Skeletal muscle tissue (tissue), 4 donors: ENCODE data around the gene CIART. TPM values are rescaled to one million over a fixed set of nuclear protein-coding genes. Genes with fewer than 3 reads are reported as not detected.

Experiments used
- H3K27ac ChIP-seq: one replicate; pipeline ENCODE4 v1.7.0; 2013; ENCODE audit warnings: mild to moderate bottlenecking, low read depth, low read length, inconsistent platforms
- H3K27me3 ChIP-seq, 3 donors: one replicate each; pipeline ENCODE4 v1.7.0; 2013; ENCODE audit warnings: low read length in 3 of 3; ENCODE audit not compliant: control insufficient read depth in 3 of 3, insufficient read depth in 3 of 3
- H3K36me3 ChIP-seq, 3 donors: one replicate each; pipeline ENCODE4 v1.7.0; 2013; ENCODE audit warnings: low read length in 3 of 3; ENCODE audit not compliant: control insufficient read depth in 3 of 3, insufficient read depth in 3 of 3
- H3K4me1 ChIP-seq, 3 donors: one replicate each; pipeline ENCODE4 v1.7.0; 2013; ENCODE audit warnings: low read length in 3 of 3, mild to moderate bottlenecking in 3 of 3; ENCODE audit not compliant: control insufficient read depth in 3 of 3, insufficient read depth in 3 of 3
- H3K4me3 ChIP-seq, 3 donors: one replicate each; pipeline ENCODE4 v1.7.0; 2013; ENCODE audit warnings: low read length in 3 of 3
- H3K9ac ChIP-seq, 3 donors: one replicate each; pipeline ENCODE4 v1.7.0; 2013; ENCODE audit warnings: low read length in 3 of 3, mild to moderate bottlenecking in 3 of 3, moderate library complexity in 2 of 3, low read depth in 1 of 3
- H3K9me3 ChIP-seq, 3 donors: one replicate each; pipeline ENCODE4 v1.7.0; 2013; ENCODE audit warnings: low read length in 3 of 3; ENCODE audit not compliant: control insufficient read depth in 3 of 3
- total RNA-seq: library from RNA; depleted of rRNA; stranded (reverse); fragments of >200 nt; gene quantifications from one replicate; pipeline ENCODE4 v1.2.3, GENCODE V29; 2014
- donor health status: Osteomylitis.

Gene CIART
- total RNA-seq, 1 donor from 2014 or later: 2.1 TPM

- H3K9ac ChIP-seq: no peak overlapping the region
- no peaks in the 10 kb centered on the region for H3K9me3 ChIP-seq
- peaks cover 14 to 18% (median 15%) of the 10 kb centered on the region in 3 donors for H3K36me3 ChIP-seq
- peaks cover 18 to 30% (median 25%) of the 10 kb centered on the region in 3 donors for H3K4me1 ChIP-seq
- H3K27me3 ChIP-seq: no peaks in the 10 kb centered on the region
- H3K4me3 ChIP-seq: no peak overlapping the region
- no peak overlapping the region for H3K27ac ChIP-seq
Measured at GRCh38 chr1:150261367-150261766, 21.0 kb upstream of the CIART start.

GRCh38 chr1:150262388-150263320 is 19.7 kb upstream of the CIART start:
- peaks cover 13 to 26% (median 20%) of the 10 kb centered on the region in 3 donors for H3K4me1 ChIP-seq
- H3K4me3 ChIP-seq: no peak overlapping the region
- H3K36me3 ChIP-seq: peaks cover 24 to 28% (median 27%) of the 10 kb centered on the region in 3 donors
- H3K27ac ChIP-seq: no peak overlapping the region
- H3K9ac ChIP-seq: peak overlapping the region in 1 of 3 donors; percentile 30
- H3K9me3 ChIP-seq: no peaks in the 10 kb centered on the region
- H3K27me3 ChIP-seq: no peaks in the 10 kb centered on the region

- H3K9ac ChIP-seq: no peak overlapping the region
- H3K27ac ChIP-seq: no peak overlapping the region
- H3K27me3 ChIP-seq: no peaks in the 10 kb centered on the region
- no peaks in the 10 kb centered on the region for H3K9me3 ChIP-seq
- H3K36me3 ChIP-seq: peaks cover 24 to 28% (median 27%) of the 10 kb centered on the region in 3 donors
- no peak overlapping the region for H3K4me3 ChIP-seq
- peaks cover 16 to 28% (median 22%) of the 10 kb centered on the region in 3 donors for H3K4me1 ChIP-seq
Measured at GRCh38 chr1:150263549-150263948, 18.8 kb upstream of the CIART start.

- H3K4me1 ChIP-seq: peaks cover 19 to 26% (median 25%) of the 10 kb centered on the region in 3 donors
- peaks cover 22 to 28% (median 27%) of the 10 kb centered on the region in 3 donors for H3K36me3 ChIP-seq
- no peaks in the 10 kb centered on the region for H3K9me3 ChIP-seq
Measured at GRCh38 chr1:150267896-150268295, 14.5 kb upstream of the CIART start.

GRCh38 chr1:150268340-150268704 is 14.0 kb upstream of the CIART start:
- Histone ChIP-seq H3K9me3 (no peaks in the 10 kb centered on the region), H3K4me3 (peak overlapping the region; percentile 78 to 93 (median 81)), H3K36me3 (peaks cover 22 to 28% (median 27%) of the 10 kb centered on the region in 3 donors), H3K9ac (peak overlapping the region; percentile 91 to 99 (median 95)), H3K27me3 (no peaks in the 10 kb centered on the region), H3K27ac (peak overlapping the region; percentile 95), H3K4me1 (peaks cover 19 to 30% (median 29%) of the 10 kb centered on the region in 3 donors)

More at GRCh38 chr1:150267896-150268295, 14.5 kb upstream of the CIART start:
- Histone ChIP-seq H3K27ac (peak overlapping the region; percentile 95), H3K4me3 (peak overlapping the region; percentile 78 to 93 (median 81)), H3K9ac (peak overlapping the region; percentile 91 to 99 (median 95)), H3K27me3 (no peaks in the 10 kb centered on the region)

GRCh38 chr1:150268705-150269403 is 13.5 kb upstream of the CIART start, which contains the start of gene APH1A:
TSS of gene APH1A (minus strand) at chr1:150269016. CDS start at chr1:150268810, 206 bp downstream.
- Histone ChIP-seq H3K4me1 (peaks cover 19 to 33% (median 29%) of the 10 kb centered on the region in 3 donors), H3K4me3 (peak within 1 kb of the TSS; percentile 78 to 93 (median 81)), H3K27me3 (no peaks in the 10 kb centered on the region), H3K9me3 (no peaks in the 10 kb centered on the region), H3K27ac (peak within 1 kb of the TSS; percentile 95), H3K36me3 (peaks cover 22 to 28% (median 27%) of the 10 kb centered on the region in 3 donors), H3K9ac (peak within 1 kb of the TSS; percentile 91 to 99 (median 95))

GRCh38 chr1:150269451-150269850 is 12.9 kb upstream of the CIART start:
- no peaks in the 10 kb centered on the region for H3K27me3 ChIP-seq
- no peaks in the 10 kb centered on the region for H3K9me3 ChIP-seq
- peaks cover 19 to 35% (median 29%) of the 10 kb centered on the region in 3 donors for H3K4me1 ChIP-seq
- H3K36me3 ChIP-seq: peaks cover 21 to 26% (median 25%) of the 10 kb centered on the region in 3 donors
- H3K4me3 ChIP-seq: peak overlapping the region; percentile 78 to 93 (median 81)
- H3K27ac ChIP-seq: peak overlapping the region; percentile 95
- H3K9ac ChIP-seq: peak overlapping the region; percentile 73 to 99 (median 91)

- H3K27ac ChIP-seq: no peak overlapping the region
Measured at GRCh38 chr1:150271291-150271959, 10.9 kb upstream of the CIART start.

GRCh38 chr1:150273311-150273710 is 9.0 kb upstream of the CIART start:
- peak overlapping the region; percentile 21 for H3K27ac ChIP-seq
- H3K4me3 ChIP-seq: peak overlapping the region in 1 of 3 donors; percentile 69
- no peaks in the 10 kb centered on the region for H3K27me3 ChIP-seq
- no peaks in the 10 kb centered on the region for H3K9me3 ChIP-seq
- H3K36me3 ChIP-seq: peaks cover 0 to 2% (median 2%) of the 10 kb centered on the region in 3 donors
- H3K4me1 ChIP-seq: peaks cover 6 to 24% (median 14%) of the 10 kb centered on the region in 3 donors
- peak overlapping the region in 1 of 3 donors; percentile 17 for H3K9ac ChIP-seq

More at GRCh38 chr1:150271291-150271959, 10.9 kb upstream of the CIART start:
- peaks cover 19 to 35% (median 29%) of the 10 kb centered on the region in 3 donors for H3K4me1 ChIP-seq
- H3K36me3 ChIP-seq: peaks cover 9 to 11% (median 10%) of the 10 kb centered on the region in 3 donors
- no peak overlapping the region for H3K9ac ChIP-seq
- no peak overlapping the region for H3K4me3 ChIP-seq
- H3K27me3 ChIP-seq: no peaks in the 10 kb centered on the region
- no peaks in the 10 kb centered on the region for H3K9me3 ChIP-seq
